Measurements from ENCODE around the gene KCNIP4.

The KCNIP4 gene

DNA sequence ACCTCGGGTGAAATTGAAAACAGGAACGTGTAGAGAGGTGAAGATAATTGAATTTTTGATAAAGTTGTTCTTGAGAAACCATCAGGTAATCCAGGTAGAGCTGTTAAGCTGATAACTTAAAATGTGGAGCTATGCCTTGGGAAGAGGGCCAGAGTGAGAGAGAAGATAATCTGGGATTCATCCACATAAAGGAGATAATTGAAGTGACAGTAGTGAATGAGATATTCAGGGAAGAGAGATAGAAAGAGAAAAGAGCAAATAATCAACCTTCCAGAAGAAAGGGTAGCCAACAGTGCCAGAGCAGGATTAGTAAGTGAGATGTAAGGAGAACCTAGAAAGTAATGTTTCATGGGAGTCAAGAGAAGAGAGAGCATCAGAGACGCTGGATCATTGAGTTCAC is 950.7 kb downstream of the KCNIP4 start:
- no peak for TF ChIP-seq POLR2AphosphoS5 (IDR thresholded peaks at IDR 0.05; ENCODE audit: low read depth)
- TF ChIP-seq GABPA (IDR thresholded peaks at IDR 0.05; ENCODE audit: low read depth), result no peak
- no peak for TF ChIP-seq SPI1 (IDR thresholded peaks at IDR 0.05; ENCODE audit: borderline replicate concordance, low read depth)
- no peak for TF ChIP-seq REST (IDR thresholded peaks at IDR 0.05; ENCODE audit: insufficient replicate concordance, low read depth)
- no peak for TF ChIP-seq CTCF (IDR thresholded peaks at IDR 0.05; ENCODE audit: insufficient read depth, low read length)
- no peak for DNase-seq (ENCODE audit: low read depth in 1 of 2, low spot score in 1 of 2)
- Histone ChIP-seq H3K4me3 (replicated peaks; ENCODE audit: insufficient read depth, low read length) (no peak overlapping the region), H3K27me3 (ENCODE audit: insufficient read depth, poor library complexity, severe bottlenecking) (no peaks in the 10 kb centered on the region), H3K27ac (replicated peaks) (no peak overlapping the region)

- no peak overlapping the region for H3K27ac ChIP-seq (replicated peaks)
- H3K4me3 ChIP-seq (replicated peaks; ENCODE audit: insufficient read depth, low read length), result no peak overlapping the region
- no peak for TF ChIP-seq POLR2AphosphoS5 (IDR thresholded peaks at IDR 0.05; ENCODE audit: low read depth)
- no peak for TF ChIP-seq SPI1 (IDR thresholded peaks at IDR 0.05; ENCODE audit: borderline replicate concordance, low read depth)
- TF ChIP-seq CTCF (IDR thresholded peaks at IDR 0.05; ENCODE audit: insufficient read depth, low read length), result no peak
- TF ChIP-seq REST (IDR thresholded peaks at IDR 0.05; ENCODE audit: insufficient replicate concordance, low read depth), result no peak
- no peak for TF ChIP-seq GABPA (IDR thresholded peaks at IDR 0.05; ENCODE audit: low read depth)
- H3K27me3 ChIP-seq (ENCODE audit: insufficient read depth, poor library complexity, severe bottlenecking), result no peaks in the 10 kb centered on the region
- DNase-seq (ENCODE audit: low read depth in 1 of 2, low spot score in 1 of 2), result no peak
Observed at GRCh38 chr4:20995610-20996009, 953.0 kb downstream of the KCNIP4 start.

GRCh38 chr4:20995015-20995414 is 953.6 kb downstream of the KCNIP4 start:
- no peaks in the 10 kb centered on the region for H3K27me3 ChIP-seq (ENCODE audit: insufficient read depth, poor library complexity, severe bottlenecking)
- no peak for DNase-seq (ENCODE audit: low read depth in 1 of 2, low spot score in 1 of 2)
- no peak for TF ChIP-seq REST (IDR thresholded peaks at IDR 0.05; ENCODE audit: insufficient replicate concordance, low read depth)
- no peak for TF ChIP-seq SPI1 (IDR thresholded peaks at IDR 0.05; ENCODE audit: borderline replicate concordance, low read depth)
- no peak for TF ChIP-seq GABPA (IDR thresholded peaks at IDR 0.05; ENCODE audit: low read depth)
- TF ChIP-seq POLR2AphosphoS5 (IDR thresholded peaks at IDR 0.05; ENCODE audit: low read depth), result no peak
- no peak for TF ChIP-seq CTCF (IDR thresholded peaks at IDR 0.05; ENCODE audit: insufficient read depth, low read length)
- no peak overlapping the region for H3K4me3 ChIP-seq (replicated peaks; ENCODE audit: insufficient read depth, low read length)
- H3K27ac ChIP-seq (replicated peaks), result no peak overlapping the region

All from HL-60 (cell line).